NAMALWA (cell line): Measurements from ENCODE around the gene TACC2.
"Not testable (repeated sequence)": the region's sequence is repeated elsewhere in the genome, so short reads cannot be mapped to it uniquely, and the experiment has no call there.

ENCODE experiments used
- DNase-seq: peaks from one replicate; pipeline ENCODE4 v3.0.0-alpha.2; 2015; ENCODE audit warnings: low spot score

Gene TACC2

GRCh38 chr10:121978511-121978910 lies 10.5 kb upstream of the TACC2 start:
- DNase-seq = no peak

DNA sequence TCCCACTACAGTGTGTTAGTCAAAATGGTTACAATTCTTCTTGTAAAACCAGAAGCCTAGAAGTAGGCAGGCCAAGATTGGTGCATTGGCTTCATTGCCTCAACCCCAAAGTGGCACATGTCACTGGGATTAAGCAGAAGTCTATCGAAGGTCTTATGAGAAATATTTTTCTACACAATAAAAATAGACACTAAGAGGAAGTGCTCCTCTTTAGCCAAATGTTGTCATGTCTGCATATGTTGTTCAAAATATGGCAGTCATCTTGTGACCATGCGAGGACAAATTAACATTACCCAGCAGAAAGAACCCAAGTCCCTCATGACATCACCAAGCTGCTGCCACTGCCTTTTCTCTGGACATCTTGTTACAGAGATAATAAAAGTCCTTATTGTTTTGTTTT lies 7.6 kb upstream of the TACC2 start:
- no peak for DNase-seq

DNA sequence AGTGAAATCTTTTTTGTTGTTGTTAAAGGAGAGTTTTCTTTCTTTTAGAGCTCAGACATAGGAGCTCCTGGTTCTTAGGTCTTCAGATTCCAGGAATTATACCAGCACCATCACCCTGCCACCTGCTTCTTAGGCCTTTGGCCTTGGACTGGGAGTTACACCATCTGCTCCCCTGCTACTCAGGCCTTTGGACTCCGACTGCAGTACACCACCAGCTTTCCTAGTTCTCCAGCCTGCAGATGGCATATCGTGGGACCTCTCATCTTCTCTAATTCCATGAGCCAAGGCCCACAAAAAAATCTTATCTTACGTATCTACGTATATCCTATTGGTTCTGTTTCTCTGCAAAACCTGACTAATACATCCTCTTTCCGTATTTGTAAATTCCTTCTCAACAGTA lies 5.1 kb upstream of the TACC2 start:
- no peak for DNase-seq

GRCh38 chr10:121984463-121984862 lies 4.5 kb upstream of the TACC2 start:
- no peak for DNase-seq

- no peak for DNase-seq
These were observed 1.2 kb downstream of the TACC2 start for GRCh38 chr10:121990015-121990677.

GRCh38 chr10:121991727-121992126 lies 2.8 kb downstream of the TACC2 start:
- DNase-seq = not testable (repeated sequence)

- DNase-seq = no peak
These were observed 5.5 kb downstream of the TACC2 start for GRCh38 chr10:121994429-121994941.

- no peak for DNase-seq
These were observed 9.5 kb downstream of the TACC2 start for GRCh38 chr10:121998462-121998861.

DNA sequence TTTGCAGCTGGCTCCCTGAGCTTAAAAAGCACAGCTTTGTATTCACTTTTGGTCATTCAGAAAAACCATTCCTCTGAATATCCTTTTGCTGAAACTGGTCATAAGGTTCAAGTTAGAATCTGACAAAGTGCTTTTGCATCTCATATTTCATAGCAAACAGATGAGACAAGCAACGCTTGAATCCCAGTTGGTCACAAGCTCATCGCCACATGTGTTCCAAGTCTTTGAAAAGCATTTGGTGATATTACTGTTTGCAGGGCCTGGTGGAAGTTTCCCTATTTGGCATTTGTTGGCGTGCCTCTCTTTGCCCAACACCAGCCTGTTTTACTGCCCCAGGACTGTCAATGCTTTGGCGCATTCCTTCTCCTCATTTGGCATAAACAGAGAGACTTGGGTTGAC lies 10.3 kb downstream of the TACC2 start:
- DNase-seq = no peak

DNA sequence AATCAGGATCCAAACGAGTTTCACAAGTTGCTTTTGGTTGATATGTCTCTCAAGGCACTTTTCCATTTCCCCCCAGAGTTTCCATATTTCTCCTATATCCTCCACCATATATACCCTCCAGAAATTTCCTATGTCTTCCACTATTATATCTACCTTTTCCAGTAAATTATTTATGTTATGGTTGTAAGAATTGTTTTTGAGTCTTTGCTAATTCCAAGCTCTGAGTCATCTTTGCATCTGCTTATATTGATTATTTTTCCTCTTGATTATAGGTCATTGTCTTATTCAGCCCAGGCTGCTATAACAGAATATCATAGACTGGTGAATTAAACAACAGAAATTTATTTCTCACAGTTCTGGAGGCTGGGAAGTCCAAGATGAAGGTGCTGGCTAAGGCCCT lies 12.7 kb downstream of the TACC2 start:
- DNase-seq = no peak

- no peak for DNase-seq
These were observed 18.5 kb downstream of the TACC2 start for GRCh38 chr10:122007415-122007814.

DNA sequence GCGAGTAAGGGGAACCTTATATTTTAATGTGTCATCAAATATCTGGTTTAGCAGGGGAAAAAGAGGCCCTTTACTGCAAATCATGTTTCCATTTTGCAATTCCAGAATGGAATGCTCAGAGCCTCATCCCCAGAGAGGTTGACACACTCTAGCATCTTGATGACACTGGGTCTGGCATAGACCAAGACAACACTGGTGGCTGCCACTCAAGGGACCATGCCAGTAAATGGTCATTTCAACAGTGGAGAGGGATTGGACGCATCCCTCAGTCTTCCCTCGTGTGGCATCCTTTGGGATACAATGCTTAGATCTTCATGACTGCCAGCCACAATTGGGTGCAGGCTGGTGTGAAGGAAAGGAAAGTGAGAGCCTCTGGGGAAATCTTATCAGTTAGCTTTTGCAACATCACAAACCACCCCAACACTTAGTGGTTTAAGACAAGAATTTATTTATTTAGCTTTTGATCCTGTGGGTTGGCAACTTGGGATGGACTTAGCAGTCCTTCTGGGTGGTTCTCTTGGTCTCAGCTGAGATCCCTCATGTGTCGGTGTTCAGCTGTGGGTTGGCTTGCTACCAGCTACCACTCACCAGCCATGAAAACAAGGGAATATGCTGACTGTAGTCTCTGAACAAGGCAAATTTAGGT lies 21.6 kb downstream of the TACC2 start:
- no peak for DNase-seq

DNA sequence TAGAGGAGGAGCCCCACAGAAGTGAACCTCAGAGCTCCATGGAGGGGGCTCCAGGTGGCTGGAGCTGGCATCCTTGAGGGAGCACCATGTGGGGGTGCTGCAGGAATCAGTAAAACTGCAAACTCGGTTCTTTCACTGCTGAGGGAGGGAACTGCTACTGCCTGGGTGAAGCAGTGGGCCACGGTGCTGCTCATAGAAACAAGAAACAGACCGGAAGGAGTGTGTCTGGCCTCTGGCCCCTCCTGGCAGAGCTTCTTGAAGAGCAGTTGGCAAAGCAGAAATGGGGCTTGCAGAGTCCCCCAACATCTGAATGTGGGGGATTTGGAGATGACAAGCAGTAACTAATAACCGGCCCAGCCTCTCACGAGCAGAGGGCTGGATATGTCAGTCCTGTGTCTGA lies 23.8 kb downstream of the TACC2 start:
- no peak for DNase-seq

- DNase-seq = no peak
These were observed 24.4 kb downstream of the TACC2 start for GRCh38 chr10:122013311-122013780.

DNA sequence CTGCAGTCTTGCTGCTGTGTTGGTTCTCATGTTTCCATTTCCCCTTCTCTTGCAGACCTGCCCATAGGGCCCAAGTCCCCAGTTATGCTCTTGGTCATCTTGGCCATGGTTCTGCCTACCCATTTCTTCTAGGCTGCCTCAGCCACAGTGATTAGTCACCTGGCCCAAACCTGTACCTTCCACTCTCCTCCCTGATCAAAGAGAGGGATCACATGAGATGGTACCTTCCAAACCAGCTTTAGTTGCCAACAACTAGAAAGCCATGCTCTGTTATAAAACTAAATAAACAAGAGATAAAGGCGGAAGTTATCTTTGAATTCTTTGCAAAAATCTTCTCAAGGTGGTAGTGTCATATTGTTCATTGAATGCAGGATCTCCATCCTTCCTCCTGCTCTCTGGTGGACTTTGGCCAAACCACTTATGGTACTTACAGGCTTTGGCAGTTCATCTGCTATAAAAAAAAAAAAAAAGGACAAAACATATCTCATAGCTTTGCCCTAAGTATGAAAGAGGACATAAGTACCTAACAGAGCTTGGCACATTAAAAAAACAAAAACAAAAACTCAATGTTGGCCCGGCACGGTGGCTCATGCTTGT lies 25.8 kb downstream of the TACC2 start:
- DNase-seq = no peak

GRCh38 chr10:122017926-122018325 lies 29.0 kb downstream of the TACC2 start:
- not testable (repeated sequence) for DNase-seq

DNA sequence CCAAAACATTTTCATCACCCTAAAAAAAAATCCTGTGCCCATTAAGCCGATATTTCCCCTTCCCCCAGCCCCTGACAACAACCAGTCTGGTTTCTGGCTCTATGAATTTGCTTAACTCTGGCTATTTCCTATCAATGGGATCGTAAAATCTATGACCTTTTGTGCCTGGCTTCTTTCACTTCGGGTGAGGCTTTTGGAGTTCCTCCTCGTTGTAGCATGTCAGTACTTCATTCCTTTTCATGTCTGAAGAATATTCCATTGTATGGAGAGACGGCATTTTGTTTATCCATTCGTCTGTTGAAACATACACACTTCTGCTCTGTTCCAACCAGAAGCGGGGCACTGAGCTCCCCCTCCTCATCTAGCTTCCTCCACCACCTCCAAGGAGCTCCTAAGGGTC lies 29.5 kb downstream of the TACC2 start:
- DNase-seq = no peak

DNA sequence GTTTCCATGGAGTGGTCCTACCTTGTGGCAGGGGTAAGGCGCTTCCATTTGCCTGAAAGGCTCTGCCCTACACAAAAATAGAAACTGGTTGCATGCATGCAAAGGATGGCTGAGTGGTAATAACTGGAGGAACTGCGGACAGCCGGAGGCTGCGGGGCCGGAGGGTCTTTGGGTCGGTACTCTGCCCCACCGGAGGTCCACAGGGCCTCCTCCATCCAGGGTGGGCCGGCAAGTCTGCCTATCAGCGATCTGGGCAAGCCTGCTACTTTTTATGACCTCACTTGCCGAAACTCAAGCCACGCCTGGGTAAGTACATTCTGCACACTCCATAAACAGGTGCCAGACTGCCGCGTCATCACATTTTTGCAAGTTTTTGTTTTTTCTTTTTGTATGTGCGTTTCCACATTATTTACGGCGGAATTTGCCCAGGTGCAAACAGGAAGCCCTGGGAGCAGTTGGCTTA lies 30.0 kb downstream of the TACC2 start:
- DNase-seq = no peak

GRCh38 chr10:122019414-122019975 lies 30.5 kb downstream of the TACC2 start:
- no peak for DNase-seq

- DNase-seq = no peak
These were observed 31.3 kb downstream of the TACC2 start for GRCh38 chr10:122020226-122020625.

- DNase-seq = no peak
These were observed 32.4 kb downstream of the TACC2 start for GRCh38 chr10:122021379-122021778.

GRCh38 chr10:122021828-122022227 lies 32.9 kb downstream of the TACC2 start:
- DNase-seq = no peak

DNA sequence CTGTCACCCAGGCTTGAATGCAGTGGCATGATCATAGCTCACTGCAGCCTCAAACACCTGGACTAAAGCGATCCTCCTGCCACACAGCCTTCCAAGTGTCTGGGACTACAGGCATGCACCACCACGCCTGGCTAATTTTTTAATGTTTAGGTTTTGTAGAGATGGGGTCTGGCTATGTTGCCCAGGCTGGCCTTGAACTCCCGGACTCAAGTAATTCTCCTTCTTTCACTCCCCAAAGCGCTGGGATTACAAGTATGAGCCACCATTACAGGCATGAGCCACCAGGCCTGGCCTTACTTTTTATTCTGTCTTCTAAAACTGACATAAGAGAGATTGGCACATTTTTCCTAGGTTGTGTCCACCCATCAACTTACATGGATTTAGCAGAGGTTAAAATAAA lies 33.3 kb downstream of the TACC2 start:
- no peak for DNase-seq
